Ascending aorta (tissue), 2 donors: ENCODE measurements around the gene PDE5A. TPM values are rescaled to one million over a fixed set of nuclear protein-coding genes. Genes with fewer than 3 reads are reported as not detected.

Experiments
- DNase-seq, 2 donors: peaks; one replicate each; pipeline ENCODE4 v3.0.0-alpha.2; 2019; ENCODE audit warnings: low spot score in 2 of 2
- H3K27ac ChIP-seq, 2 donors: fragments of 200-600 bp; sonication (generic); one replicate each; pipeline ENCODE4 v1.5.1; 2016 to 2017; ENCODE audit warnings: mild to moderate bottlenecking in 1 of 2
- H3K27me3 ChIP-seq: fragments of 200-600 bp; sonication (generic); one replicate; pipeline ENCODE4 v1.5.1; 2017
- H3K36me3 ChIP-seq, 2 donors: fragments of 200-600 bp; sonication (generic); one replicate each; pipeline ENCODE4 v1.5.1; 2016
- H3K4me1 ChIP-seq, 2 donors: fragments of 200-600 bp; sonication (generic); one replicate each; pipeline ENCODE4 v1.5.1; 2016 to 2017; ENCODE audit warnings: mild to moderate bottlenecking in 1 of 2
- H3K4me3 ChIP-seq, 2 donors: fragments of 200-600 bp; sonication (generic); one replicate each; pipeline ENCODE4 v1.5.1; 2016 to 2017; ENCODE audit warnings: mild to moderate bottlenecking in 1 of 2
- H3K9me3 ChIP-seq, 2 donors: fragments of 200-600 bp; sonication (generic); one replicate each; pipeline ENCODE4 v1.5.1; 2016
- intact Hi-C: fragments of 100-400 bp; cut with DNase I; formaldehyde crosslinking; loops from one replicate; pipeline ENCODE4 v1.15.1; 2023
- total RNA-seq: library from RNA; depleted of rRNA; stranded (reverse); fragments of >200 nt; gene quantifications from one replicate; pipeline ENCODE4 v1.1.0, GENCODE V29; 2016
- TF ChIP-seq, protein P1 (sequence below), 3 experiments: fragments of 200-600 bp in 2 of 3; fragments of 450-650 bp in 1 of 3; sonication (generic) in 2 of 3; IDR thresholded peaks; one replicate each; pipeline ENCODE4 v1.5.1; 2016 to 2019; ENCODE audit warnings: antibody characterized with exemption in 3 of 3, mild to moderate bottlenecking in 1 of 3, moderate library complexity in 1 of 3

The PDE5A gene
- total RNA-seq, 1 donor from 2014 or later = 39.7 TPM

DNA sequence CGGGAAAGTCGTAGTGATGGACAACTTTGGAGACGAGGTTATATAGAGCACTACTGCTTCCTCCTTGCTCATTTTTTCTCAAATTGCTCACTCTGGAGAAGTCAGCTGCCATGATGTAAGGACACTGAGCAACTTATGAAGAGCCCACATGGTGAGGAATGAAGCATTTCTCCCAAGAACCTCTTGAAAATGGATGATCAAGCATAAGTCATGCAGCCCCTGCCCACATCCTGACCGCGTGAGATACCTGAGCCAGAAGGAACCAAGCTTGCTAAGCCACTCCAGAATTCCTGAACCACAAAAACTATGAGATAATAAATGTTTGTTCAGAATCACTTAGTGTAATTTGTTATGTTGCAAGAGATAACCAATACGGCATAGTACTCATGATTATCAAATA is 42.8 kb downstream of the PDE5A start:
- Histone ChIP-seq H3K27ac (no peak overlapping the region), H3K27me3 (no peaks in the 10 kb centered on the region), H3K4me1 (peaks cover 0 to 8% of the 10 kb centered on the region in 2 donors), H3K9me3 (no peaks in the 10 kb centered on the region), H3K4me3 (no peak overlapping the region), H3K36me3 (peaks cover 8% of the 10 kb centered on the region in 2 donors)
- no peak for DNase-seq
- intact Hi-C loops = no loop called here
- TF ChIP-seq, protein P1, sequence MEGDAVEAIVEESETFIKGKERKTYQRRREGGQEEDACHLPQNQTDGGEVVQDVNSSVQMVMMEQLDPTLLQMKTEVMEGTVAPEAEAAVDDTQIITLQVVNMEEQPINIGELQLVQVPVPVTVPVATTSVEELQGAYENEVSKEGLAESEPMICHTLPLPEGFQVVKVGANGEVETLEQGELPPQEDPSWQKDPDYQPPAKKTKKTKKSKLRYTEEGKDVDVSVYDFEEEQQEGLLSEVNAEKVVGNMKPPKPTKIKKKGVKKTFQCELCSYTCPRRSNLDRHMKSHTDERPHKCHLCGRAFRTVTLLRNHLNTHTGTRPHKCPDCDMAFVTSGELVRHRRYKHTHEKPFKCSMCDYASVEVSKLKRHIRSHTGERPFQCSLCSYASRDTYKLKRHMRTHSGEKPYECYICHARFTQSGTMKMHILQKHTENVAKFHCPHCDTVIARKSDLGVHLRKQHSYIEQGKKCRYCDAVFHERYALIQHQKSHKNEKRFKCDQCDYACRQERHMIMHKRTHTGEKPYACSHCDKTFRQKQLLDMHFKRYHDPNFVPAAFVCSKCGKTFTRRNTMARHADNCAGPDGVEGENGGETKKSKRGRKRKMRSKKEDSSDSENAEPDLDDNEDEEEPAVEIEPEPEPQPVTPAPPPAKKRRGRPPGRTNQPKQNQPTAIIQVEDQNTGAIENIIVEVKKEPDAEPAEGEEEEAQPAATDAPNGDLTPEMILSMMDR (IDR thresholded peaks at IDR 0.05) = no peak

DNA sequence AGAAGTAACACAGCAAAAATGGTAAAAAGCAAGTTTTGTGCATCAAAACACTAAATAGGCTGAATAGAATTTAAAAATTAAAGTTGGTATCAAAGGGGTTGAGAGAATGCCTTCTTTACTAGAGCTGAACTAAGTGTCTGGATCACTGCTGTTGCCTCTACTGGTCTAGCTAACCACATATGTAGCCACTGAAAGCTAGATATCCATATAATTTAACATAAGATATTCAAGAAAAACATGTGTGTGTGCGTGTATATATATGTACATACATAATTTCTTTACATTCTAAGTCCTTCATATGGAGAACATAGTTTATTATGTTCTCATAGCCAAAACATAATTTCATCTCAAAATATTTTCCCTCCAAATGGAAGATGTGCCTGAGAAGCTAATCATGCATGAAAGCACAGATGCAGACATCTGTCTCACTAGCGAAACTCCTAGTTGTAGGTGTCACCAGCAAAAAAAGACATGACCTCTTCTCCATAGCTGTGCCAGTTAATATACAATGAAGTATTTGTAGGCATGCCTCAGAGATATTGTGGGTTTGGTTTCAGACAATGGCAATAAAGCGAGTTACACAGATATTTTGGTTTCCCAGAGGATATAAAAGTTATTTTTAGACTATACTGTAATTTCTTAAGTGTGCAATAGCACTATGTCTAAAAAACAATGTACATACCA is 47.3 kb downstream of the PDE5A start:
- H3K4me3 ChIP-seq = no peak overlapping the region
- no peak for DNase-seq
- no peaks in the 10 kb centered on the region for H3K27me3 ChIP-seq
- peak overlapping the region in 1 of 2 donors; percentile 3 for H3K27ac ChIP-seq
- peaks cover 8% of the 10 kb centered on the region in 2 donors for H3K36me3 ChIP-seq
- intact Hi-C loops = no loop called here
- H3K9me3 ChIP-seq = no peaks in the 10 kb centered on the region
- H3K4me1 ChIP-seq = no peaks in the 10 kb centered on the region
- TF ChIP-seq, protein P1 (IDR thresholded peaks at IDR 0.05) = no peak

DNA sequence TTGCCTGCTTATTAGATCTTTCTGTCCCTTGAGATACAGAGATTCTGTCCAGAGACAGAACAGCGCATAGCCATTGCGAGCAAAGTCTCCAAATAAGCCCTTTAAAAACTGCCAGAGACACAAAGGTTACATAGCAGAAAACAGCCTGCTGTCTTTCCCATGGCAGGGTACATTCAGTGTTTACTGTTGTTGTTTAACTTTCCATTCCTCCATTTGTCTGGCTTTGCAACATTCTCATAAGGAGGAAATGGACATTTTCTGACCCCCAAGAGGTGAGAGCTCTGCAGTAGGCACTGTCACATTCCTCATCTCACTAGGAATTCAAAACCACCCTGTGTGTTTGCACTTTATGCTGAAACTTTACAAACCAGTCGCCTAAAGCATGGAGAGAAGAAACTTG is 48.3 kb downstream of the PDE5A start:
- Histone ChIP-seq H3K27me3 (no peaks in the 10 kb centered on the region), H3K9me3 (no peaks in the 10 kb centered on the region), H3K27ac (peak overlapping the region in 1 of 2 donors; percentile 42), H3K4me1 (no peaks in the 10 kb centered on the region), H3K36me3 (peaks cover 8% of the 10 kb centered on the region in 2 donors), H3K4me3 (no peak overlapping the region)
- intact Hi-C loops = no loop called here
- TF ChIP-seq, protein P1 (IDR thresholded peaks at IDR 0.05) = no peak
- DNase-seq = no peak

DNA sequence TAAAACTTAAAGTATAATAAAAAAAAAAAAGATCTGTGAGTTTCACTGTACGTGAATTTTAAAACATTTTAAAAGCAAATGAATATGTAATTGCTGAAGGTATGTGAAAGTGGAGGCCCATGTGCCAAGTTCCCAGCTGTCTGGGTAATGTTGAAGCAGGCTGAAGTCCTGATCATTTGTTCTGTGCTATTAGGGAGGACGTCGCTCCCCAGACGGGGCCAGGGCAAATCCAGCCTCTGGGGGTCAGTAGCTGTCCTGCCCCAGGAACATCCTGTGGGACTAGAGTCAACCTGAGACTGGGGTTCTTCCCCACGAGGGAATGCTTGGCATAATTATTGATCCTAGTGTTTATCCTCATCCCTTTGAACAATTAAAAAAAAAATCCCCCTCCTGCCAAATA is 48.8 kb downstream of the PDE5A start:
- no peaks in the 10 kb centered on the region for H3K4me1 ChIP-seq
- no peaks in the 10 kb centered on the region for H3K27me3 ChIP-seq
- H3K27ac ChIP-seq = peak overlapping the region in 1 of 2 donors; percentile 42
- peaks cover 8% of the 10 kb centered on the region in 2 donors for H3K36me3 ChIP-seq
- H3K4me3 ChIP-seq = no peak overlapping the region
- no peak for DNase-seq
- intact Hi-C loops = no loop called here
- TF ChIP-seq, protein P1 (IDR thresholded peaks at IDR 0.05) = no peak
- no peaks in the 10 kb centered on the region for H3K9me3 ChIP-seq

DNA sequence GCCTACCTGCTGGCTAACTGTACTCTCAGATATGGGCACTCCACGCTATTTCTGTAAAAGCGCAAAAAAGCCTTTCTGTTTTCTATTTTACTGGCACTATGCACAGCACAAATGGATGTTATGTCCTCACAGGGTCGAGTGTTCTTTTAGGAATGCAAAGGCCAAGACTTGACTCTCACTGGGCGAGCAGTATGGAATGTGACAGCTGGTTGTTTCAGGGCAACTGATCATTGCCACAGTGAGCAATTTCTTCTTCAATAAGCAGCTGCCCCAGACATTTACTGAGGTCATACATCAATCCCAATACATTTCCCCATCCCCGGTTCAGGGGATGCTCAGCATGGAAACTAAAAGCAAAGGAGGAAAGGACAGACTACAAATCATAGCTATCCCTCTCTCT is 58.2 kb downstream of the PDE5A start:
- Histone ChIP-seq H3K4me1 (peaks cover 0 to 19% of the 10 kb centered on the region in 2 donors), H3K27me3 (no peaks in the 10 kb centered on the region), H3K9me3 (no peaks in the 10 kb centered on the region), H3K27ac (peak overlapping the region; percentile 51 to 68), H3K4me3 (no peak overlapping the region), H3K36me3 (peaks cover 9 to 20% of the 10 kb centered on the region in 2 donors)
- no peak for DNase-seq
- intact Hi-C loops = no loop called here
- TF ChIP-seq, protein P1 (IDR thresholded peaks at IDR 0.05) = no peak
